ENCODE data around the gene BANP.
"Not testable (repeated sequence)": the region's sequence is repeated elsewhere in the genome, so short reads cannot be mapped to it uniquely, and the experiment has no call there.

BANP gene

DNA sequence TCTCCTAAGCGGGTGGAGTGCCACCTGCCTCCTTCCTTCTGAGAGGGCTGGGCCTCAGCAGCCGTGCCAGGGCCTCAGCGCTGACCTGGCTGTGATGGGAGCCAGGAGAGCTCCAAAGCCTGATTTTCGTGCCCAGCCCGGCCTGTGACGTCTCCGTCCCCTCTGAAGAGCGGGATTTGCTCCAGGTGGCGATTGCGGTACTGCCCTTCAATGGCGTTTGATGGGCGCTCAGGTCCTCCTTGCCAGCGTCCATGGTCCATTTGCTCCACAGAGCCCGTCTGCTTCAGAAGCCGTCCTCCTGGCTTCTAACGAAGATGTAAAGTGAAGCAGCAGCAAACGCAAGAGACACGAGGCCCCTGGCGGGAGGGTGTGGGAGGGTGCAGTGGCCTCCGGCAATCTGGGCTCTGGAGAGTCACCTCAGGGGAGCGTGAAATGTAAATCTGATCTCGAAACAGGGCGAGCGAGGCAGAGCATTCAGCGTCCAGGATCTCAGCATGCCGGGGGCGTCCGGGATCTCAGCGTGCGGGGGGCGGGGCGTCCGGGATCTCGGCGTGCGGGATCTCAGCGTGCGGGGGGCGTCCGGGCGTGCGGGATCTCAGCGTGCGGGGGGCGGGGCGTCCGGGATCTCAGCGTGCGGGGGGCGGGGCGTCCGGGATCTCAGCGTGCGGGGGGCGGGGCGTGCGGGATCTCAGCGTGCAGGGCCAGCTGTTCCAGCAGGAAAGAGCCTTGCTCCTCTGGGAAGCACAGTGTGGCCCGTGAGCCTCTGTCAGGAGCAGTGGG is 68.0 kb downstream of the BANP start:
- not testable (repeated sequence) for H3K14ac ChIP-seq (ENCODE audit: low read length in 2 of 2); H3K27ac ChIP-seq (ENCODE audit: low read length, poor library complexity, severe bottlenecking); H3K27me3 ChIP-seq (ENCODE audit: control insufficient read depth in 1 of 2, insufficient read depth in 1 of 2, low read length in 2 of 2); H4K8ac ChIP-seq (ENCODE audit: low read length); H4K91ac ChIP-seq (ENCODE audit: low read length); DNase-seq; H3K23ac ChIP-seq (ENCODE audit: low read length in 2 of 2); H3K9me3 ChIP-seq (ENCODE audit: control insufficient read depth, low read length); H3K18ac ChIP-seq (ENCODE audit: low read depth in 1 of 2, low read length in 2 of 2); H3K4ac ChIP-seq (ENCODE audit: low read depth in 1 of 2, low read length in 2 of 2); H2BK5ac ChIP-seq (ENCODE audit: low read depth, low read length, poor library complexity, severe bottlenecking); H2BK120ac ChIP-seq (ENCODE audit: low read depth, low read length); H3K9ac ChIP-seq (ENCODE audit: low read length); H2BK15ac ChIP-seq (ENCODE audit: low read depth, poor library complexity, severe bottlenecking); H2AK5ac ChIP-seq (ENCODE audit: low read length, severe bottlenecking); H2BK12ac ChIP-seq (ENCODE audit: low read length in 2 of 2); H3K4me2 ChIP-seq (ENCODE audit: low read length, poor library complexity, severe bottlenecking); H2AFZ ChIP-seq (ENCODE audit: low read depth, low read length)
- Histone ChIP-seq H3K4me1 (ENCODE audit: control insufficient read depth, insufficient read depth, low read depth, low read length) (peaks cover 25% of the 10 kb centered on the region), H3K4me3 (ENCODE audit: insufficient read depth in 1 of 2, low read depth in 1 of 2, low read length in 2 of 2) (peak overlapping the region in 1 of 2 experiments; percentile 53), H3K36me3 (ENCODE audit: control insufficient read depth in 1 of 2, insufficient read depth in 2 of 2, low read depth in 1 of 2, low read length in 2 of 2) (peaks cover 7 to 69% of the 10 kb centered on the region in 2 experiments), H3K79me1 (replicated peaks; ENCODE audit: low read length, poor library complexity, severe bottlenecking) (peaks cover 21% of the 10 kb centered on the region)
- 68% methylated on average over 51 of the region's 59 CpGs for WGBS

DNA sequence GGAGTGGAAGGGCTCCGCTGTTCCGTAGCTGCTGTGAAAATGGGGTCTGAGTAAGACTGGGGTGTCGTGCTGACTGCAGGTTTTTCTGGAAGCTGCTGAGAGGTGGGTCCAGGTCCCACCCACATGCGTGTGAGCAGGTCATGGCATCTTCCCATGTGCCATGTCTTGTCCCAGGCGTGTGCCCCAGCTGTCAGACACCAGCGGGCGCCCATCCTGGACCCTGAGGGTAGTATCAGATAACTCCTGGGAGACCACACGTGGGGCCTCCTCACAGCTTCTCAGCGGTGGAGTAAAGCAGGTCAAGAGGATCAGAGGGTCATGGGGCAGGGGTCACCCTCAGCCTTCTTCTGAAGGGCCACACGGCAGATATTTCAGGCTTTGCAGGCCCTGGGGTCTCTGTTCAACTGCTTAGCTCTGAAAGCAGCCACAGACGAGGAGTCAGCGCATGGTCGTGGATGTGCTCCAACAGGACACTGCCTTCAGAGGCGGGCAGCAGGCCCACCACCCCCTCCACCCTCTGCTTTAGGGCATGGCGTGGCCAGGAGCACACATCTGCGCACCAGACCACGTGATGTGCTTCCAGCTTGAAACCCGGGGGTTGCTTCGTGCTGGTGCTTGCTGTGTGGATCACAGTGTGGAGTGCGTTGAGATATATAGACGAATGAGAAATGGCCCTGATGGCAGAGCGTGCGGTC is 68.7 kb downstream of the BANP start:
- 97% methylated on average over 23 of the region's 23 CpGs for WGBS
- Histone ChIP-seq H3K9ac (ENCODE audit: low read length) (no peak overlapping the region), H2BK5ac (ENCODE audit: low read depth, low read length, poor library complexity, severe bottlenecking) (no peak overlapping the region)

DNA sequence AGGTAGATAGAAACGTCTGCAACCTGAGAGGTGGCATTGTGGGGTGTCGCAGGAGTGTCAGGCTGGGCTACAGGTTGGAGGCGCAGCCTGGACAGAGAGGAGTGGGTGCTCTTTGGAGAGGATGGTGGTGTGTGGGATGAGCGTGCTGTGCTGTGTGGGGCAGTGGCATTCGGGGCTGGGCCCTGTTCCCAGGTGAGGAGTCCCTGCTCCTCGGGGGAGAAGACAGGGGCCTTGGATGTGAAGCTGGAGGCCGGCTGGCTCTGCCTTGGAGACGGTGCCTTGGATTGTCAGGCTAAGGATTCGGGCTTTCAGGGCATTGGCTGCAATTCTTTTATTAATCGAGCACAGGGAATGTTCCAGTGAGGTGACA is 69.3 kb downstream of the BANP start:
- H2AK5ac ChIP-seq (ENCODE audit: low read length, severe bottlenecking) = no peak overlapping the region
- no peak overlapping the region for H3K27ac ChIP-seq (ENCODE audit: low read length, poor library complexity, severe bottlenecking)
- H2BK15ac ChIP-seq (ENCODE audit: low read depth, poor library complexity, severe bottlenecking) = no peak overlapping the region
- no peak overlapping the region for H4K8ac ChIP-seq (ENCODE audit: low read length)
- H3K14ac ChIP-seq (ENCODE audit: low read length in 2 of 2) = no peak overlapping the region
- H3K9me3 ChIP-seq (ENCODE audit: control insufficient read depth, low read length) = no peaks in the 10 kb centered on the region
- H3K79me1 ChIP-seq (replicated peaks; ENCODE audit: low read length, poor library complexity, severe bottlenecking) = peaks cover 21% of the 10 kb centered on the region
- peaks cover 19% of the 10 kb centered on the region for H3K4me1 ChIP-seq (ENCODE audit: control insufficient read depth, insufficient read depth, low read depth, low read length)
- H2BK5ac ChIP-seq (ENCODE audit: low read depth, low read length, poor library complexity, severe bottlenecking) = no peak overlapping the region
- no peak overlapping the region for H3K4ac ChIP-seq (ENCODE audit: low read depth in 1 of 2, low read length in 2 of 2)
- H3K36me3 ChIP-seq (ENCODE audit: control insufficient read depth in 1 of 2, insufficient read depth in 2 of 2, low read depth in 1 of 2, low read length in 2 of 2) = peaks cover 7 to 65% of the 10 kb centered on the region in 2 experiments
- no peak overlapping the region for H2BK12ac ChIP-seq (ENCODE audit: low read length in 2 of 2)
- H3K27me3 ChIP-seq (ENCODE audit: control insufficient read depth in 1 of 2, insufficient read depth in 1 of 2, low read length in 2 of 2) = no peaks in the 10 kb centered on the region
- no peak overlapping the region for H3K4me3 ChIP-seq (ENCODE audit: insufficient read depth in 1 of 2, low read depth in 1 of 2, low read length in 2 of 2)
- H2BK120ac ChIP-seq (ENCODE audit: low read depth, low read length) = no peak overlapping the region
- no peak overlapping the region for H3K23ac ChIP-seq (ENCODE audit: low read length in 2 of 2)
- no peak overlapping the region for H4K91ac ChIP-seq (ENCODE audit: low read length)
- WGBS = 97% methylated on average over 10 of the region's 10 CpGs
- no peak for DNase-seq
- no peak overlapping the region for H3K18ac ChIP-seq (ENCODE audit: low read depth in 1 of 2, low read length in 2 of 2)
- no peak overlapping the region for H3K9ac ChIP-seq (ENCODE audit: low read length)
- H3K4me2 ChIP-seq (ENCODE audit: low read length, poor library complexity, severe bottlenecking) = no peak overlapping the region
- H2AFZ ChIP-seq (ENCODE audit: low read depth, low read length) = no peak overlapping the region

More for the DNA sequence above, 68.7 kb downstream of the BANP start:
- Histone ChIP-seq H3K23ac (ENCODE audit: low read length in 2 of 2) (no peak overlapping the region), H2AK5ac (ENCODE audit: low read length, severe bottlenecking) (no peak overlapping the region), H3K18ac (ENCODE audit: low read depth in 1 of 2, low read length in 2 of 2) (no peak overlapping the region), H2BK15ac (ENCODE audit: low read depth, poor library complexity, severe bottlenecking) (no peak overlapping the region), H3K14ac (ENCODE audit: low read length in 2 of 2) (peak overlapping the region in 1 of 2 experiments; percentile 72), H3K36me3 (ENCODE audit: control insufficient read depth in 1 of 2, insufficient read depth in 2 of 2, low read depth in 1 of 2, low read length in 2 of 2) (peaks cover 7 to 69% of the 10 kb centered on the region in 2 experiments), H3K4ac (ENCODE audit: low read depth in 1 of 2, low read length in 2 of 2) (no peak overlapping the region), H3K9me3 (ENCODE audit: control insufficient read depth, low read length) (no peaks in the 10 kb centered on the region), H2AFZ (ENCODE audit: low read depth, low read length) (no peak overlapping the region), H2BK12ac (ENCODE audit: low read length in 2 of 2) (no peak overlapping the region), H3K27ac (ENCODE audit: low read length, poor library complexity, severe bottlenecking) (no peak overlapping the region), H3K4me1 (ENCODE audit: control insufficient read depth, insufficient read depth, low read depth, low read length) (peaks cover 21% of the 10 kb centered on the region), H2BK120ac (ENCODE audit: low read depth, low read length) (no peak overlapping the region), H3K27me3 (ENCODE audit: control insufficient read depth in 1 of 2, insufficient read depth in 1 of 2, low read length in 2 of 2) (no peaks in the 10 kb centered on the region), H4K8ac (ENCODE audit: low read length) (no peak overlapping the region), H3K4me3 (ENCODE audit: insufficient read depth in 1 of 2, low read depth in 1 of 2, low read length in 2 of 2) (peak overlapping the region in 1 of 2 experiments; percentile 53), H4K91ac (ENCODE audit: low read length) (no peak overlapping the region), H3K79me1 (replicated peaks; ENCODE audit: low read length, poor library complexity, severe bottlenecking) (peaks cover 23% of the 10 kb centered on the region), H3K4me2 (ENCODE audit: low read length, poor library complexity, severe bottlenecking) (no peak overlapping the region)
- no peak for DNase-seq

All from mesenchymal stem cell (in vitro differentiated cells and primary cell).